ENCODE data around the gene ZDHHC11B. TPM values are rescaled to one million over a fixed set of nuclear protein-coding genes. Genes with fewer than 3 reads are reported as not detected.

ZDHHC11B gene
- total RNA-seq, 3 donors from 2014 or later (not counting 1 experiment from before 2014, with no cell fraction given): 0.85 to 7.3 (median 2.2) TPM

- 88% methylated on average over 44 of the region's 44 CpGs for WGBS (ENCODE audit: insufficient coverage)
- Mint-ChIP-seq H3K4me3 (no peak overlapping the region), H3K9me3 (no peaks in the 10 kb centered on the region), H3K36me3 (peaks cover 9% of the 10 kb centered on the region), H3K4me1 (peaks cover 10 to 15% of the 10 kb centered on the region in 2 donors), H3K27me3 (ENCODE audit: low read depth in 2 of 2) (no peaks in the 10 kb centered on the region), H3K27ac (no peak overlapping the region)
- intact Hi-C loops (cut with micrococcal nuclease): no loop called here
- Histone ChIP-seq H3K27me3 (ENCODE audit: control insufficient read depth, insufficient read depth, low read length) (peaks cover 3% of the 10 kb centered on the region), H3K36me3 (ENCODE audit: control insufficient read depth, insufficient read depth, low read length) (no peaks in the 10 kb centered on the region), H3K9me3 (ENCODE audit: control insufficient read depth, insufficient read depth, low read length) (no peaks in the 10 kb centered on the region), H3K4me1 (ENCODE audit: control insufficient read depth, insufficient read depth, low read length) (peaks cover 21% of the 10 kb centered on the region), H3K4me3 (ENCODE audit: low read length) (no peak overlapping the region), H3K27ac (ENCODE audit: low read length) (no peak overlapping the region)
- ATAC-seq: no peak
- TF ChIP-seq, protein P1, sequence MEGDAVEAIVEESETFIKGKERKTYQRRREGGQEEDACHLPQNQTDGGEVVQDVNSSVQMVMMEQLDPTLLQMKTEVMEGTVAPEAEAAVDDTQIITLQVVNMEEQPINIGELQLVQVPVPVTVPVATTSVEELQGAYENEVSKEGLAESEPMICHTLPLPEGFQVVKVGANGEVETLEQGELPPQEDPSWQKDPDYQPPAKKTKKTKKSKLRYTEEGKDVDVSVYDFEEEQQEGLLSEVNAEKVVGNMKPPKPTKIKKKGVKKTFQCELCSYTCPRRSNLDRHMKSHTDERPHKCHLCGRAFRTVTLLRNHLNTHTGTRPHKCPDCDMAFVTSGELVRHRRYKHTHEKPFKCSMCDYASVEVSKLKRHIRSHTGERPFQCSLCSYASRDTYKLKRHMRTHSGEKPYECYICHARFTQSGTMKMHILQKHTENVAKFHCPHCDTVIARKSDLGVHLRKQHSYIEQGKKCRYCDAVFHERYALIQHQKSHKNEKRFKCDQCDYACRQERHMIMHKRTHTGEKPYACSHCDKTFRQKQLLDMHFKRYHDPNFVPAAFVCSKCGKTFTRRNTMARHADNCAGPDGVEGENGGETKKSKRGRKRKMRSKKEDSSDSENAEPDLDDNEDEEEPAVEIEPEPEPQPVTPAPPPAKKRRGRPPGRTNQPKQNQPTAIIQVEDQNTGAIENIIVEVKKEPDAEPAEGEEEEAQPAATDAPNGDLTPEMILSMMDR (IDR thresholded peaks at IDR 0.05): no peak
- DNase-seq: no peak
Observed at GRCh38 chr5:668283-668995, 116.1 kb downstream of the ZDHHC11B start.

DNA sequence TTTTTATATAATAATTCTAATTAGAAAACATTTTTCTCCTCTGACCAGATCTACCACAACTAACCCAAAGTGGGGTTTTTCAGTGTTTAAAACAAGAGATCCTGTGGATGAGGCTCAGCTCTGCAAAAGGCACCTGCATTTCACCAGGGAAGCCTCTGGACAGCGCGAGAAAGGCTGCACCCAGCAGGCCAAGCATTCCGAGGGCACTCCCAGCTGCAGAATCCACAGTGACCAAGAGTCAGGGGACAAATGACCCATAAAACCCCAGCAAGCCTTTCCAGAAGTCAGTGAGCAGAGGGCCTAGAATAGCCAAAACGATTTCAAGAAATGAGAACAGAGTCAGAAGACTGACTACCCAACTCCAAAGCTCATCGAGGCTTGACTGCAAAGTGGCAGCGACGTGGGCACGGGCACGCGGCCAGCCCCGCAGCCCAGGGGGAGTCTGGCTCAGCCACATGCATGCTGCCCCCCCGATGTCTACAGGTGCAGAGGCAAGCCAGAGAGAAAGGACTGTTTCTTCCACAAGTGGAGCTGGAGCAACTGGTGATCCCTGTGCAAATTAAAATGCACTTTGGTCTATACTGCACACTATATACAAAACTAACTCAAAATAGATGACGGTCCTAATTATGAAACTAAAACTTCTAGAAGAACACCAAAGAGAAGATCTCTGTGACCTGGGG lies 117.6 kb downstream of the ZDHHC11B start:
- intact Hi-C loops (cut with micrococcal nuclease): no loop called here
- 95% methylated on average over 13 of the region's 13 CpGs for WGBS (ENCODE audit: insufficient coverage)
- H3K9me3 ChIP-seq (ENCODE audit: control insufficient read depth, insufficient read depth, low read length): no peaks in the 10 kb centered on the region
- H3K27me3 ChIP-seq (ENCODE audit: control insufficient read depth, insufficient read depth, low read length): peaks cover under 1% of the 10 kb centered on the region
- H3K4me3 Mint-ChIP-seq: no peak overlapping the region
- peaks cover 9% of the 10 kb centered on the region for H3K36me3 Mint-ChIP-seq
- DNase-seq: no peak
- H3K4me3 ChIP-seq (ENCODE audit: low read length): no peak overlapping the region
- H3K4me1 Mint-ChIP-seq: peaks cover under 1 to 1% of the 10 kb centered on the region in 2 donors
- TF ChIP-seq, protein P1 (IDR thresholded peaks at IDR 0.05): no peak
- peaks cover 6% of the 10 kb centered on the region for H3K4me1 ChIP-seq (ENCODE audit: control insufficient read depth, insufficient read depth, low read length)
- no peak for ATAC-seq
- H3K36me3 ChIP-seq (ENCODE audit: control insufficient read depth, insufficient read depth, low read length): no peaks in the 10 kb centered on the region
- H3K27me3 Mint-ChIP-seq (ENCODE audit: low read depth in 2 of 2): no peaks in the 10 kb centered on the region
- H3K27ac Mint-ChIP-seq: no peak overlapping the region
- H3K27ac ChIP-seq (ENCODE audit: low read length): no peak overlapping the region
- no peaks in the 10 kb centered on the region for H3K9me3 Mint-ChIP-seq

DNA sequence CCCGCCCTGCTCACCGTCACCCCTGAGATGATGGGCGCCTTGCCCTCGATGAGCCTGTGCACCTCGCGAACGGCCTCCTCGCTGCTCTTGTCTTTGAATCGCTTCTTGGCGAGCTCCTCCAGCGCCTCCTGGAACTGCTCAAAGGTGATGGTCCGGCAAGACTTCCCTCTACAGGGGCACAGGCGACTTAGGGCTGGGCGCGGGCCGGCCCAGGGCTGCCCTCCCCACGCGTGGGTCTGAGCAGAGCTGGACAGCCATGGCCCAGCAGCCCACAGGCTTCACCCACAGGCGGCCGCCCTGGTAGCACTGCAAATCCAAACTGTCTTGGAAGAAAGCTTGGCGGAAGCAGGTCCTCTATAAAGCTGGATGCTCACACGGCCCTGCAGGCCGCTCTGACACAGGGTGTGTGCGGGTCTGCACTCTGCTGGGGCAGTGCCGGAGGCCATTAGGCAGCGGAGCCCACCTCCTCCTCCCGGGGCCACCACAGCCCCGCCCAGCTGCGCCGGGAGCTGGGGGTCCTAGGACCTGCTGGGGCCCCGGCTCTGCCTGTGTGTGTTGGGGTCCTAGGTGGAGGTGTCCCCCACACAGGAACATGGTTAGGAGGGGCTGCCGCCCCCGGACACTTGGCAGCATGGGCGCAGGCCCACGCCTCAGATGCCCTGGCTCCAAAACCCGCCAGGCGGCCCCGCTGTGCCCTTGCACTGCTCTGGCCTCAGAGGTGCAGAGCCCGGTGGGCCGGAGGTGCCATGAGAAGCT lies 118.4 kb downstream of the ZDHHC11B start:
- H3K4me3 ChIP-seq (ENCODE audit: low read length): no peak overlapping the region
- peaks cover 9% of the 10 kb centered on the region for H3K36me3 Mint-ChIP-seq
- H3K9me3 ChIP-seq (ENCODE audit: control insufficient read depth, insufficient read depth, low read length): no peaks in the 10 kb centered on the region
- no peak overlapping the region for H3K4me3 Mint-ChIP-seq
- WGBS (ENCODE audit: insufficient coverage): 98% methylated on average over 40 of the region's 40 CpGs
- H3K27me3 ChIP-seq (ENCODE audit: control insufficient read depth, insufficient read depth, low read length): no peaks in the 10 kb centered on the region
- ATAC-seq (no peak), DNase-seq (no peak)
- no peak overlapping the region for H3K27ac ChIP-seq (ENCODE audit: low read length)
- H3K4me1 Mint-ChIP-seq: no peaks in the 10 kb centered on the region
- intact Hi-C loops (cut with micrococcal nuclease): no loop called here
- TF ChIP-seq, protein P1 (IDR thresholded peaks at IDR 0.05): no peak
- H3K27ac Mint-ChIP-seq: no peak overlapping the region
- H3K4me1 ChIP-seq (ENCODE audit: control insufficient read depth, insufficient read depth, low read length): no peaks in the 10 kb centered on the region
- peaks cover 2% of the 10 kb centered on the region for H3K36me3 ChIP-seq (ENCODE audit: control insufficient read depth, insufficient read depth, low read length)
- H3K27me3 Mint-ChIP-seq (ENCODE audit: low read depth in 2 of 2): no peaks in the 10 kb centered on the region
- no peaks in the 10 kb centered on the region for H3K9me3 Mint-ChIP-seq

Data from natural killer cell (primary cell).